Epithelial cell of esophagus (primary cell): ENCODE measurements around the gene TNNI2.

Experiments
- DNase-seq: peaks from one replicate; pipeline ENCODE4 v3.0.0; 2010; ENCODE audit warnings: low read depth
- H3K4me3 ChIP-seq: 2 replicates; pipeline ENCODE4 v1.5.1; 2011; ENCODE audit warnings: mild to moderate bottlenecking, low read length, control low read depth
- TF ChIP-seq, protein P1 (sequence below): IDR thresholded peaks from 2 replicates; pipeline ENCODE4 v1.5.1; 2011; ENCODE audit warnings: low read depth, mild to moderate bottlenecking, low read length, control low read depth, inconsistent platforms; ENCODE audit not compliant: insufficient read depth; ENCODE audit errors: missing control alignments

The TNNI2 gene

GRCh38 chr11:1854949-1855885, 16.4 kb downstream of the TNNI2 start:
- no peak for DNase-seq
- no peak overlapping the region for H3K4me3 ChIP-seq
- TF ChIP-seq, protein P1, sequence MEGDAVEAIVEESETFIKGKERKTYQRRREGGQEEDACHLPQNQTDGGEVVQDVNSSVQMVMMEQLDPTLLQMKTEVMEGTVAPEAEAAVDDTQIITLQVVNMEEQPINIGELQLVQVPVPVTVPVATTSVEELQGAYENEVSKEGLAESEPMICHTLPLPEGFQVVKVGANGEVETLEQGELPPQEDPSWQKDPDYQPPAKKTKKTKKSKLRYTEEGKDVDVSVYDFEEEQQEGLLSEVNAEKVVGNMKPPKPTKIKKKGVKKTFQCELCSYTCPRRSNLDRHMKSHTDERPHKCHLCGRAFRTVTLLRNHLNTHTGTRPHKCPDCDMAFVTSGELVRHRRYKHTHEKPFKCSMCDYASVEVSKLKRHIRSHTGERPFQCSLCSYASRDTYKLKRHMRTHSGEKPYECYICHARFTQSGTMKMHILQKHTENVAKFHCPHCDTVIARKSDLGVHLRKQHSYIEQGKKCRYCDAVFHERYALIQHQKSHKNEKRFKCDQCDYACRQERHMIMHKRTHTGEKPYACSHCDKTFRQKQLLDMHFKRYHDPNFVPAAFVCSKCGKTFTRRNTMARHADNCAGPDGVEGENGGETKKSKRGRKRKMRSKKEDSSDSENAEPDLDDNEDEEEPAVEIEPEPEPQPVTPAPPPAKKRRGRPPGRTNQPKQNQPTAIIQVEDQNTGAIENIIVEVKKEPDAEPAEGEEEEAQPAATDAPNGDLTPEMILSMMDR = no peak

- no peak for DNase-seq
- H3K4me3 ChIP-seq = no peak overlapping the region
- TF ChIP-seq, protein P1 = no peak
These were observed 17.1 kb downstream of the TNNI2 start for GRCh38 chr11:1855886-1856265.

GRCh38 chr11:1856306-1857005, 17.7 kb downstream of the TNNI2 start:
- TF ChIP-seq, protein P1 = no peak
- no peak for DNase-seq
- H3K4me3 ChIP-seq = no peak overlapping the region

DNA sequence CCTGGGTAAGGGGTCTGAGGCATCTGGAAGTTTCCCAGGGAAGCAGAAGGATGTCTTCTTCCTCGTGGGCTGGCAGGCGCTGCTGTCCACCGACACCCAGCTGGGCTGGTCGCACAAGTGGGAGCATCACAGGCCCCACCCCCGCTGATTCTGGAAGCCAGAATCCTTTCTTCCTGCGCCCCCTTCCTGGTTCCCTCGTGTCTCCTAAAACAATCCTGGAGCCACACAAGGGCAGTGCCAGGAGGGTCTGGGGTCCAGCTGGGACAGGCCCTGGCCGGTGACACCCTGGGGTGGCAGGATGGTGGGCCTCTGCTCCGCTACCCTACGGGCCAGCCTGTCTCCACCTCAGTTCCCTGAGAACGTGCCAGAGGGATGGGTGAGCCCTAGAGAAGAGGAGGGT, 18.3 kb downstream of the TNNI2 start:
- DNase-seq = no peak
- TF ChIP-seq, protein P1 = no peak
- H3K4me3 ChIP-seq = no peak overlapping the region

DNA sequence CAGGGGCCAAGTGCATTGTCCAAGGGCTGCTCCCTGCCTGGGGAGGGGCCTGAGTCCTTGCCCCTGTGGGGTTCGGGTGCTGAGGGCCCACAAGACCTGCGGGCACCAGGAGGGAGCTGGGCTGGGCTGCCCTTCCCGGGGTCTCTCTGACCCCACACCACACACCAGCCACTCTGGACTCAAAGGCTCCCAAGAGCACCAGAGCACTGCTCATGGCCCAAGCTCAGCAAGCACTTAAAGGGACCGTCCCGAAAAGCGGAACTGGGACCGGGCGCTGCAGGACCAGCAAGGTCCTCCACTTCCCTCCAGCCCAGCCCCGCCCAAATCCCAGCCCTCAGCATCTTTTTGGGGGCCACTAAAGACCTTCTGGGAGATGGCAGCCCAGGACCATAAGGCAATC, 19.4 kb downstream of the TNNI2 start:
- TF ChIP-seq, protein P1 = no peak
- H3K4me3 ChIP-seq = no peak overlapping the region
- no peak for DNase-seq

GRCh38 chr11:1858576-1858975, 19.8 kb downstream of the TNNI2 start:
- no peak for DNase-seq
- no peak overlapping the region for H3K4me3 ChIP-seq
- TF ChIP-seq, protein P1 = no peak

GRCh38 chr11:1859004-1859403, 20.2 kb downstream of the TNNI2 start:
- no peak for DNase-seq
- TF ChIP-seq, protein P1 = no peak
- H3K4me3 ChIP-seq = no peak overlapping the region
